Measurements from ENCODE around the gene KCNC3.

KCNC3 gene

GRCh38 chr19:50286443-50286842, 42.7 kb downstream of the KCNC3 start:
- no peak for TF ChIP-seq CTCF (IDR thresholded peaks at IDR 0.05)
- no peak for TF ChIP-seq ZFX (IDR thresholded peaks at IDR 0.05; ENCODE audit: borderline replicate concordance)
- H3K27ac ChIP-seq, result no peak overlapping the region

GRCh38 chr19:50285833-50286232, 43.3 kb downstream of the KCNC3 start:
- no peak overlapping the region for H3K27ac ChIP-seq
- TF ChIP-seq CTCF (IDR thresholded peaks at IDR 0.05) (no peak), ZFX (IDR thresholded peaks at IDR 0.05; ENCODE audit: borderline replicate concordance) (no peak)

DNA sequence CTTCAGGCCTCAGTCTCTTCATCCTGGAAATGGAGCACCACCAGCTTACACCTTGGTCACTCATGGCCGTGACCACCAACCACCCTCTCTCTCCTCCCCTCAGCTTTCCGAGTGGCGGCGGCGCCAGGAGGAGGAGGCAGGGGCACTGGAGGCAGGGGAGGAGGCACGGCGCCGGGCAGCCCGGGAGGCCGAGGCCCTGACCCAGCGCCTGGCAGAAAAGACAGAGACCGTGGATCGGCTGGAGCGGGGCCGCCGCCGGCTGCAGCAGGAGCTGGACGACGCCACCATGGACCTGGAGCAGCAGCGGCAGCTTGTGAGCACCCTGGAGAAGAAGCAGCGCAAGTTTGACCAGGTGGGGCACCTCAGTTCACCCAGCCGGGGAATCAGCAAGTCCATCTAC, 47.7 kb downstream of the KCNC3 start:
- no peak for TF ChIP-seq CTCF (IDR thresholded peaks at IDR 0.05)
- TF ChIP-seq ZFX (IDR thresholded peaks at IDR 0.05; ENCODE audit: borderline replicate concordance), result no peak
- H3K27ac ChIP-seq, result no peak overlapping the region

GRCh38 chr19:50280983-50281382, 48.2 kb downstream of the KCNC3 start:
- H3K27ac ChIP-seq, result no peak overlapping the region
- no peak for TF ChIP-seq CTCF (IDR thresholded peaks at IDR 0.05)
- TF ChIP-seq ZFX (IDR thresholded peaks at IDR 0.05; ENCODE audit: borderline replicate concordance), result no peak

- no peak overlapping the region for H3K27ac ChIP-seq
- TF ChIP-seq CTCF (IDR thresholded peaks at IDR 0.05) (no peak), ZFX (IDR thresholded peaks at IDR 0.05; ENCODE audit: borderline replicate concordance) (no peak)
Observed at GRCh38 chr19:50280074-50280473, 49.1 kb downstream of the KCNC3 start.

GRCh38 chr19:50277966-50278580, 51.1 kb downstream of the KCNC3 start:
- TF ChIP-seq CTCF (IDR thresholded peaks at IDR 0.05), result no peak
- TF ChIP-seq ZFX (IDR thresholded peaks at IDR 0.05; ENCODE audit: borderline replicate concordance), result no peak

GRCh38 chr19:50276370-50277063, 52.7 kb downstream of the KCNC3 start:
- TF ChIP-seq ZFX (IDR thresholded peaks at IDR 0.05; ENCODE audit: borderline replicate concordance) (no peak), CTCF (IDR thresholded peaks at IDR 0.05) (no peak)
- no peak overlapping the region for H3K27ac ChIP-seq

More at GRCh38 chr19:50277966-50278580, 51.1 kb downstream of the KCNC3 start:
- H3K27ac ChIP-seq, result no peak overlapping the region
